Activated naive CD8-positive, alpha-beta T cell treated with anti-CD3 and anti-CD28 coated beads, Interleukin-2, amount 50 U/mL, for 24 hours (primary cell): ENCODE data around the gene CDH26.
A peak's percentile ranks its signal among the peaks of the same experiment; 100 is the strongest.
"Not testable (repeated sequence)": the region's sequence is repeated elsewhere in the genome, so short reads cannot be mapped to it uniquely, and the experiment has no call there.

ENCODE experiments used
- ATAC-seq: fragments of 150-1000 bp; cut with Tn5 transposase; one replicate; pipeline ENCODE4 v1.10.0; 2021
- DNase-seq: peaks from one replicate; pipeline ENCODE4 v3.0.0; 2021
- H3K27ac Mint-ChIP-seq: one replicate; pipeline ENCODE4 v1.8.0; 2021; ENCODE audit warnings: mild to moderate bottlenecking, mixed read lengths
- H3K27me3 Mint-ChIP-seq: one replicate; pipeline ENCODE4 v1.8.0; 2021; ENCODE audit warnings: mixed read lengths
- H3K36me3 Mint-ChIP-seq: one replicate; pipeline ENCODE4 v1.8.0; 2021; ENCODE audit warnings: low read depth, mixed read lengths
- H3K4me1 Mint-ChIP-seq: one replicate; pipeline ENCODE4 v1.8.0; 2021; ENCODE audit warnings: mixed read lengths
- H3K4me3 Mint-ChIP-seq: one replicate; pipeline ENCODE4 v1.8.0; 2021; ENCODE audit warnings: mild to moderate bottlenecking, moderate library complexity, mixed read lengths
- H3K9me3 Mint-ChIP-seq: one replicate; pipeline ENCODE4 v1.8.0; 2021; ENCODE audit warnings: mixed read lengths

CDH26 gene

GRCh38 chr20:59949911-59950310 lies 8.3 kb upstream of the CDH26 start:
- Mint-ChIP-seq H3K27ac (no peak overlapping the region), H3K9me3 (no peaks in the 10 kb centered on the region), H3K36me3 (peaks cover 2% of the 10 kb centered on the region), H3K4me1 (peaks cover 17% of the 10 kb centered on the region), H3K27me3 (no peaks in the 10 kb centered on the region), H3K4me3 (no peak overlapping the region)
- DNase-seq (no peak), ATAC-seq (no peak)

- DNase-seq (no peak), ATAC-seq (no peak)
- Mint-ChIP-seq H3K4me3 (no peak overlapping the region), H3K36me3 (no peaks in the 10 kb centered on the region), H3K27me3 (no peaks in the 10 kb centered on the region), H3K4me1 (no peaks in the 10 kb centered on the region), H3K27ac (no peak overlapping the region), H3K9me3 (no peaks in the 10 kb centered on the region)
These were observed 3.5 kb upstream of the CDH26 start for GRCh38 chr20:59954718-59955117.

- DNase-seq (no peak), ATAC-seq (peak; percentile 28)
- no peak overlapping the region for H3K27ac Mint-ChIP-seq
- no peaks in the 10 kb centered on the region for H3K27me3 Mint-ChIP-seq
- no peaks in the 10 kb centered on the region for H3K36me3 Mint-ChIP-seq
- no peaks in the 10 kb centered on the region for H3K4me1 Mint-ChIP-seq
- no peaks in the 10 kb centered on the region for H3K9me3 Mint-ChIP-seq
- no peak overlapping the region for H3K4me3 Mint-ChIP-seq
These were observed 3.0 kb upstream of the CDH26 start for GRCh38 chr20:59955131-59955796.

GRCh38 chr20:59957568-59957967 lies 655 bp upstream of the CDH26 start:
- H3K9me3 Mint-ChIP-seq, DNase-seq, H3K4me1 Mint-ChIP-seq, H3K27me3 Mint-ChIP-seq, ATAC-seq, H3K4me3 Mint-ChIP-seq, H3K27ac Mint-ChIP-seq, H3K36me3 Mint-ChIP-seq: not testable (repeated sequence)

- no peak for DNase-seq
- Mint-ChIP-seq H3K27ac (no peak overlapping the region), H3K27me3 (no peaks in the 10 kb centered on the region), H3K4me1 (no peaks in the 10 kb centered on the region), H3K9me3 (no peaks in the 10 kb centered on the region), H3K4me3 (no peak overlapping the region), H3K36me3 (no peaks in the 10 kb centered on the region)
- no peak for ATAC-seq
These were observed 403 bp downstream of the CDH26 start for GRCh38 chr20:59958626-59959025.

GRCh38 chr20:59961423-59961822 lies 3.2 kb downstream of the CDH26 start:
- H3K27ac Mint-ChIP-seq = no peak overlapping the region
- no peak overlapping the region for H3K4me3 Mint-ChIP-seq
- H3K4me1 Mint-ChIP-seq = no peaks in the 10 kb centered on the region
- no peaks in the 10 kb centered on the region for H3K36me3 Mint-ChIP-seq
- no peaks in the 10 kb centered on the region for H3K9me3 Mint-ChIP-seq
- ATAC-seq (no peak), DNase-seq (no peak)
- H3K27me3 Mint-ChIP-seq = no peaks in the 10 kb centered on the region

- Mint-ChIP-seq H3K36me3 (no peaks in the 10 kb centered on the region), H3K27ac (no peak overlapping the region), H3K27me3 (no peaks in the 10 kb centered on the region), H3K4me1 (no peaks in the 10 kb centered on the region), H3K4me3 (no peak overlapping the region), H3K9me3 (no peaks in the 10 kb centered on the region)
- DNase-seq = no peak
- no peak for ATAC-seq
These were observed 3.9 kb downstream of the CDH26 start for GRCh38 chr20:59962155-59962554.

GRCh38 chr20:59966428-59966827 lies 8.2 kb downstream of the CDH26 start:
- Mint-ChIP-seq H3K27me3 (no peaks in the 10 kb centered on the region), H3K4me3 (no peak overlapping the region), H3K27ac (no peak overlapping the region), H3K4me1 (no peaks in the 10 kb centered on the region), H3K9me3 (no peaks in the 10 kb centered on the region), H3K36me3 (no peaks in the 10 kb centered on the region)
- ATAC-seq (no peak), DNase-seq (no peak)

GRCh38 chr20:59971428-59971827 lies 13.2 kb downstream of the CDH26 start:
- ATAC-seq = no peak

GRCh38 chr20:59972037-59972801 lies 14.0 kb downstream of the CDH26 start:
- ATAC-seq (no peak), DNase-seq (no peak)
- H3K27ac Mint-ChIP-seq = no peak overlapping the region
- H3K9me3 Mint-ChIP-seq = no peaks in the 10 kb centered on the region
- no peaks in the 10 kb centered on the region for H3K36me3 Mint-ChIP-seq
- H3K4me1 Mint-ChIP-seq = no peaks in the 10 kb centered on the region
- no peaks in the 10 kb centered on the region for H3K27me3 Mint-ChIP-seq
- no peak overlapping the region for H3K4me3 Mint-ChIP-seq

More at GRCh38 chr20:59971428-59971827, 13.2 kb downstream of the CDH26 start:
- Mint-ChIP-seq H3K27ac (no peak overlapping the region), H3K4me1 (no peaks in the 10 kb centered on the region), H3K36me3 (no peaks in the 10 kb centered on the region), H3K27me3 (no peaks in the 10 kb centered on the region), H3K9me3 (no peaks in the 10 kb centered on the region), H3K4me3 (no peak overlapping the region)
- no peak for DNase-seq

GRCh38 chr20:59976156-59976782 lies 18.0 kb downstream of the CDH26 start:
- Mint-ChIP-seq H3K4me1 (no peaks in the 10 kb centered on the region), H3K27me3 (no peaks in the 10 kb centered on the region), H3K36me3 (no peaks in the 10 kb centered on the region), H3K4me3 (no peak overlapping the region), H3K27ac (no peak overlapping the region), H3K9me3 (no peaks in the 10 kb centered on the region)
- ATAC-seq (no peak), DNase-seq (no peak)

GRCh38 chr20:59977086-59977485 lies 18.9 kb downstream of the CDH26 start:
- no peak overlapping the region for H3K27ac Mint-ChIP-seq

GRCh38 chr20:59983076-59983475 lies 24.9 kb downstream of the CDH26 start:
- ATAC-seq (no peak), DNase-seq (no peak)
- H3K27me3 Mint-ChIP-seq = no peaks in the 10 kb centered on the region
- no peaks in the 10 kb centered on the region for H3K4me1 Mint-ChIP-seq
- no peak overlapping the region for H3K27ac Mint-ChIP-seq
- no peaks in the 10 kb centered on the region for H3K36me3 Mint-ChIP-seq
- no peaks in the 10 kb centered on the region for H3K9me3 Mint-ChIP-seq
- no peak overlapping the region for H3K4me3 Mint-ChIP-seq

More at GRCh38 chr20:59977086-59977485, 18.9 kb downstream of the CDH26 start:
- ATAC-seq = no peak
- Mint-ChIP-seq H3K36me3 (no peaks in the 10 kb centered on the region), H3K4me3 (no peak overlapping the region), H3K9me3 (no peaks in the 10 kb centered on the region), H3K4me1 (no peaks in the 10 kb centered on the region), H3K27me3 (no peaks in the 10 kb centered on the region)
- no peak for DNase-seq

- H3K9me3 Mint-ChIP-seq = no peaks in the 10 kb centered on the region
- DNase-seq (no peak), ATAC-seq (no peak)
- H3K36me3 Mint-ChIP-seq = no peaks in the 10 kb centered on the region
- H3K27ac Mint-ChIP-seq = no peak overlapping the region
- H3K4me1 Mint-ChIP-seq = no peaks in the 10 kb centered on the region
- H3K27me3 Mint-ChIP-seq = no peaks in the 10 kb centered on the region
- no peak overlapping the region for H3K4me3 Mint-ChIP-seq
These were observed 26.3 kb downstream of the CDH26 start for GRCh38 chr20:59984541-59984940.

- Mint-ChIP-seq H3K27ac (no peak overlapping the region), H3K9me3 (no peaks in the 10 kb centered on the region), H3K27me3 (no peaks in the 10 kb centered on the region), H3K4me1 (no peaks in the 10 kb centered on the region), H3K4me3 (no peak overlapping the region), H3K36me3 (no peaks in the 10 kb centered on the region)
- DNase-seq (no peak), ATAC-seq (no peak)
These were observed 26.9 kb downstream of the CDH26 start for GRCh38 chr20:59985164-59985563.
